Right ventricle myocardium superior (tissue), 1 donor: Measurements from ENCODE around the gene FBXW5. TPM values are rescaled to one million over a fixed set of nuclear protein-coding genes. Genes with fewer than 3 reads are reported as not detected.

Experiments
- ATAC-seq: fragments of 200-7000 bp; cut with Tn5 transposase; one replicate; pipeline ENCODE4 v1.9.1; 2020; ENCODE audit warnings: mild to moderate bottlenecking; ENCODE audit not compliant: poor library complexity
- DNase-seq: peaks from one replicate; pipeline ENCODE4 v3.0.0-alpha.2; 2020
- intact Hi-C: fragments of 100-400 bp; cut with DNase I; formaldehyde crosslinking; loops from one replicate; pipeline ENCODE4 v1.11.2; 2022
- long read RNA-seq: library from polyadenylated mRNA; unstranded; transcript quantifications from one replicate; pipeline ENCODE4 v2.0.0, GENCODE V29; 2021
- total RNA-seq: library from RNA; stranded (reverse); fragmentation: NEBNext Ultra II Directional; extraction: Animal tissue kit (Norgen Biotek cat#: 25700); gene quantifications from one replicate; pipeline ENCODE4 v1.2.1, GENCODE V29; 2021
- donor health status: DM: no; HTN: yes; CAD: no; lungs with severe emphysema.

FBXW5 gene
- 142 TPM for total RNA-seq
- long read RNA-seq, transcript FBXW5-206 (8 exons, 2,392 nt) = minor isoform, 5 of 1,501 reads
- long read RNA-seq, transcript FBXW5-201 (9 exons, 2,274 nt) = major isoform, 901 of 1,501 reads
- long read RNA-seq, partial matches to known transcripts = 236 of 1,501 reads
- long read RNA-seq, other reads (novel, unspliced or antisense) = 356 of 1,501 reads

- peak; percentile 77 for ATAC-seq
- intact Hi-C loops = loop anchor here (5.0 kb wide), 1 partner anchor 97 kb away; the partner anchor contains the start of gene PHPT1
- DNase-seq = peak; percentile 97
Observed at GRCh38 chr9:136944519-136945332, at the start of gene FBXW5, which contains the start of gene C8G. FBXW5 (minus strand) TSS chr9:136944738; CDS start chr9:136944083, 655 bp downstream. C8G (plus strand) TSS chr9:136945243; CDS start chr9:136945321, 78 bp downstream.

- no peak for ATAC-seq
- intact Hi-C loops = no loop called here
- DNase-seq = no peak
Observed at GRCh38 chr9:136992819-136993369, 48.4 kb upstream of the FBXW5 start.

- intact Hi-C loops = no loop called here
- DNase-seq (peak; percentile 96), ATAC-seq (peak; percentile 96)
Observed at GRCh38 chr9:136991993-136992818, 47.7 kb upstream of the FBXW5 start, which contains the start of gene PAXX. PAXX (plus strand) TSS chr9:136992422; CDS start chr9:136992444, 22 bp downstream.

GRCh38 chr9:136990242-136990911 lies 45.8 kb upstream of the FBXW5 start:
- DNase-seq (no peak), ATAC-seq (no peak)
- intact Hi-C loops = no loop called here

- no peak for DNase-seq
- ATAC-seq = no peak
- intact Hi-C loops = no loop called here
Observed at GRCh38 chr9:136988872-136989271, 44.3 kb upstream of the FBXW5 start.

GRCh38 chr9:136985853-136986252 lies 41.3 kb upstream of the FBXW5 start:
- ATAC-seq = no peak
- intact Hi-C loops = no loop called here
- no peak for DNase-seq

GRCh38 chr9:136985027-136985602 lies 40.6 kb upstream of the FBXW5 start:
- intact Hi-C loops = no loop called here
- ATAC-seq = peak; percentile 5
- no peak for DNase-seq

- intact Hi-C loops = no loop called here
- DNase-seq = no peak
Observed at GRCh38 chr9:136984464-136985026, 40.0 kb upstream of the FBXW5 start.

GRCh38 chr9:136983656-136984314 lies 39.2 kb upstream of the FBXW5 start:
- DNase-seq (no peak), ATAC-seq (no peak)
- intact Hi-C loops = no loop called here

More at GRCh38 chr9:136984464-136985026, 40.0 kb upstream of the FBXW5 start:
- ATAC-seq = no peak

- intact Hi-C loops = no loop called here
- DNase-seq = no peak
- ATAC-seq = peak; percentile 0
Observed at GRCh38 chr9:136983167-136983566, 38.6 kb upstream of the FBXW5 start.

GRCh38 chr9:136982232-136983051 lies 37.9 kb upstream of the FBXW5 start, which contains the start of gene LCNL1:
LCNL1 (plus strand) TSS chr9:136982993; CDS start chr9:136983587, 594 bp downstream.
- peak; percentile 1 for ATAC-seq
- DNase-seq = no peak
- intact Hi-C loops = no loop called here

GRCh38 chr9:136981588-136982231 lies 37.2 kb upstream of the FBXW5 start:
- ATAC-seq = peak; percentile 8
- intact Hi-C loops = no loop called here
- DNase-seq = peak; percentile 73

GRCh38 chr9:136980669-136981478 lies 36.3 kb upstream of the FBXW5 start:
- DNase-seq (no peak), ATAC-seq (no peak)
- intact Hi-C loops = no loop called here

GRCh38 chr9:136979769-136980587 lies 35.4 kb upstream of the FBXW5 start:
- intact Hi-C loops = no loop called here
- DNase-seq = peak; percentile 43
- ATAC-seq = no peak
